Activated CD4-positive, alpha-beta T cell treated with anti-CD3 and anti-CD28 coated beads for 36 hours (primary cell): Measurements from ENCODE around the gene DCAF17. TPM values are rescaled to one million over a fixed set of nuclear protein-coding genes. Genes with fewer than 3 reads are reported as not detected.

ENCODE experiments used
- ATAC-seq: fragments of 200-7000 bp; cut with Tn5 transposase; one replicate; pipeline ENCODE4 v1.10.0; 2021; ENCODE audit warnings: mild to moderate bottlenecking, moderate library complexity
- CTCF ChIA-PET: fragments of 350-600 bp; sonication (Branson Sonifier 250); formaldehyde crosslinking; loops from one replicate; lab custom pipeline; 2021; ENCODE audit warnings: antibody characterized with exemption; lab: Charles Lee
- POLR2A ChIA-PET: fragments of 350-600 bp; sonication (Branson Sonifier 250); formaldehyde crosslinking; loops from one replicate; lab custom pipeline; 2021; ENCODE audit warnings: antibody characterized with exemption, inconsistent platforms; lab: Charles Lee
- DNase-seq: peaks from one replicate; pipeline ENCODE4 v3.0.0-alpha.2; 2020
- H3K27ac Mint-ChIP-seq: one replicate; pipeline ENCODE4 v1.8.0; 2021; ENCODE audit warnings: mixed read lengths
- H3K27me3 Mint-ChIP-seq: one replicate; pipeline ENCODE4 v1.8.0; 2021; ENCODE audit warnings: mixed read lengths
- H3K36me3 Mint-ChIP-seq: one replicate; pipeline ENCODE4 v1.8.0; 2021; ENCODE audit warnings: low read depth, mixed read lengths
- H3K4me1 Mint-ChIP-seq: one replicate; pipeline ENCODE4 v1.8.0; 2021; ENCODE audit warnings: mixed read lengths
- H3K4me3 Mint-ChIP-seq: one replicate; pipeline ENCODE4 v1.8.0; 2021; ENCODE audit warnings: mild to moderate bottlenecking, moderate library complexity, mixed read lengths
- H3K9me3 Mint-ChIP-seq: one replicate; pipeline ENCODE4 v1.8.0; 2021; ENCODE audit warnings: low read depth, mixed read lengths
- intact Hi-C, 2 experiments: fragments of 100-400 bp; cut with DNase I in 1 of 2; cut with micrococcal nuclease in 1 of 2; formaldehyde crosslinking; loops; one replicate each; pipeline versions ENCODE4 v1.14.2 to v1.15.1; 2022 to 2024; cut with DNase I, micrococcal nuclease
- total RNA-seq, 2 experiments: library from RNA; stranded (reverse); gene quantifications; one replicate each; pipeline ENCODE4 v1.2.3, GENCODE V29; 2021

Gene DCAF17
- total RNA-seq, 2 experiments from 2014 or later, result 18.3 TPM

DNA sequence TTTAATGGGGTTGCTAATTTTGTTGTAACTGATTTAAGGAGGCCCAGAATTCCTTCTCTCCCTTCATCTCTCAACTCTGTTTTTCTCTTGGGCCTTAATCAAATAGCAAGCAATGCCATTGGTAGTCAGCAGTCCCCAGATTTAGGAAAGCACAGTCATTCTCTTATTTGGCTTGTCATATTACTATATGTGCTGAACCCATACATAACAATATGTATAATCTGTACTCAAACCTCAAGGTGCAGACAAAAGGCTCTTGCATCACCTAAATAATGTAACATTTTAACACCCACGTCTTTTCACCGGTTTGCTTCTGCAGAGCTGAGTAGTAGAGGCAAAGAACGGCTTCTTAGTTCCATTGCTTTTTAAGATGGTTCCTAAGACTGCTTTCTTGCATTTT, 33.6 kb upstream of the DCAF17 start:
- no peak overlapping the region for H3K27ac Mint-ChIP-seq
- no peaks in the 10 kb centered on the region for H3K27me3 Mint-ChIP-seq
- ChIA-PET CTCF (interaction anchor here (1.0 to 2.3 kb wide), 4 partner anchors 11 to 21 kb away, joined by 3 to 6 read pairs (median 6); no protein-coding TSS in a partner anchor), POLR2A (no interaction called here)
- peaks cover 26% of the 10 kb centered on the region for H3K36me3 Mint-ChIP-seq
- DNase-seq (no peak), ATAC-seq (no peak)
- peaks cover 8% of the 10 kb centered on the region for H3K9me3 Mint-ChIP-seq
- intact Hi-C loops, result loop anchor here in 1 of 2 experiments (5.0 kb wide), 1 partner anchor 53 kb away; no protein-coding TSS in a partner anchor
- peaks cover 41% of the 10 kb centered on the region for H3K4me1 Mint-ChIP-seq
- H3K4me3 Mint-ChIP-seq, result no peak overlapping the region

DNA sequence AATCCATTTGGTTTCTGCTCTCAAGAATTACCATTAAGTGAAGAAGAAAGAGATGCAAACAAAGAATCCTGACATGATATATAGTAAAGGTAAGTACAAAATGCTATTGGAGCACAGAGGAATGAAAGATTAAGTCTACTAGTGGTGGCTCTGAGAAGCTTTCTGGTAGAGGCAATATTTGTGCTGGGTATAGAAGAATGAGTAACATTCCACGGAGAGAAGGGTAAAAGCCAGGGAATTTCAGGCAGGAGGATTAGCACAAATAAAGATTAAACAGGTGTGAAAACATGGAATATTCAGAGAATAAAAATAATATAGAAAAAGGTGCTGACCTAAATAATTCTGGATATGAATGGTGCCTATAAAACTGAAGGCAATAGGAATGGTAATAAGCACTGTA, 32.1 kb upstream of the DCAF17 start:
- intact Hi-C loops, result loop anchor here in 1 of 2 experiments (5.0 kb wide), 1 partner anchor 55 kb away; no protein-coding TSS in a partner anchor
- ChIA-PET POLR2A (no interaction called here), CTCF (interaction anchor here (0.7 to 1.4 kb wide), 2 partner anchors 10 to 11 kb away, joined by 3 read pairs; no protein-coding TSS in a partner anchor)
- Mint-ChIP-seq H3K27ac (no peak overlapping the region), H3K4me1 (peaks cover 48% of the 10 kb centered on the region), H3K4me3 (no peak overlapping the region), H3K9me3 (peaks cover 8% of the 10 kb centered on the region), H3K36me3 (peaks cover 28% of the 10 kb centered on the region), H3K27me3 (no peaks in the 10 kb centered on the region)
- no peak for ATAC-seq
- no peak for DNase-seq

DNA sequence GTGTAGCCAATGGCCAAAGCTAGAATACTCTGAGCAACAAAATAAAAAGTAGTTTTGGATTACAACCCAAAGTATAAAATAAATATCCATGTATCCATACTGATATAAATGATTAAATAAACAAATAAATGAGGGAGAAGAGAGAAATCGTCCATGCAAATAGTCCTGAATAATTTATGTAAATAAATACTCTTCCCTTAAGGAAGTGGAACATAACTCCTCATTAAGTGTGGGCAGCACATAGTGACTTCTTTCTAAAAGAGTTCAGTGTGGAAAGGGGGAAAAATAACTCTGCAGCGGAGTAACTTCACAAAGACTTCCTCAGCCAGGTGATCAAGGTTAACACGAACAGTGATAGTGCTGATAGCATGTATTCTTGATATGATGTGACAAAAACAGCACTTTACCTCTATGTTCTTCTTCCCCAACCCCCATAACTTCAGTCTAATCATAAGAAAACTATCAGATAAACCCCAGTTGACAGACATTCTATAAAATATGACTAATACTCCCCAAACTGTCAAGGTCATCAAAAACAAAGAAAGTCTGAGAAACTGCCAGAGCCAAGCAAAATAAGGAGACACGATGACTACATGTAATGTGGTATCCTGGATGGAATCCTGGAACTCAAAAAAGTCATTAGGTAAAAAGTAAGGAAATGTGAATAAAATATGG, 31.0 kb upstream of the DCAF17 start:
- ChIA-PET POLR2A (no interaction called here), CTCF (no interaction called here)
- no peak overlapping the region for H3K4me3 Mint-ChIP-seq
- DNase-seq (no peak), ATAC-seq (peak; percentile 77)
- intact Hi-C loops, result loop anchor here (1.0 to 5.0 kb wide), 2 partner anchors 56 to 84 kb away; no protein-coding TSS in a partner anchor
- peaks cover 8% of the 10 kb centered on the region for H3K9me3 Mint-ChIP-seq
- H3K4me1 Mint-ChIP-seq, result peaks cover 45% of the 10 kb centered on the region
- no peaks in the 10 kb centered on the region for H3K27me3 Mint-ChIP-seq
- H3K36me3 Mint-ChIP-seq, result peaks cover 24% of the 10 kb centered on the region
- peak overlapping the region; percentile 65 for H3K27ac Mint-ChIP-seq

DNA sequence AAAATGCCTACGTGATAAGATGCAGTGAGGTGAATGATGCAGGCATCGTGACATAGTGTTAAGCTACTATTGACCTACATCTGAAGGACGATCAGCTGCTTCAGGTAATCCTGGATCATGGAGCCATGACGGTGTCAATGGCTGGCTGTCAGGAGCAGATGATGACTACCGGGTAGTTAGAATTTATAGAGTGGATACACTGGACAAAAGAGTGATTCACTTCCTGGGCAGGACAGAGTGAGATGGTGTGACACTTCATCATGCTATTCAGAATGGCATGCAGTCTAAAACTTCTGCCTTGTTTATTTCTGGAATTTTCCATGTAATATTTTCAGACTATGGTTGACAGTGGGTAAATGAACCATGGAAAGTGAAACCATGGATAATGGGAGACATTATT, 29.8 kb upstream of the DCAF17 start:
- ChIA-PET CTCF (no interaction called here), POLR2A (no interaction called here)
- no peak overlapping the region for H3K27ac Mint-ChIP-seq
- H3K4me3 Mint-ChIP-seq, result no peak overlapping the region
- DNase-seq (no peak), ATAC-seq (no peak)
- intact Hi-C loops, result loop anchor here in 1 of 2 experiments (5.0 kb wide), 1 partner anchor 57 kb away; no protein-coding TSS in a partner anchor
- H3K27me3 Mint-ChIP-seq, result no peaks in the 10 kb centered on the region
- H3K9me3 Mint-ChIP-seq, result peaks cover 5% of the 10 kb centered on the region
- H3K36me3 Mint-ChIP-seq, result peaks cover 22% of the 10 kb centered on the region
- H3K4me1 Mint-ChIP-seq, result peaks cover 36% of the 10 kb centered on the region

DNA sequence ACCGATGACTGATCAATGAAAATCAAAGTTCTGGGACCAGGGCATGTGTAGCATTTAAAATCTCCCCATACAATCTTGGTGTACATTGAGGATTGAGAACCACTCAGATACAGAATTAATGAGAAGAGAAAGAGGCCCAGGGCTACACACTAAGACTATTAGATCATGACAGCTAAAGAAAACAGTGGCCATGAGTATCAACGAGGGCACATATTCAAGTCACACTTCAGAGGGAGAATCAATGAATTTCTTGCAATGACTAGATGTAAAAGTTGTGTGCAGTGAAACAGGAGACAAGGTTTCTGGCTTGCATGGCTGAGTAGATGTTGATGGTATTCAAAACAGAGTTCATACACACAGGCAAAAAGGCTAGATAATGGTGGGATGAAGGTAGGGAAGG, 29.3 kb upstream of the DCAF17 start:
- peaks cover 5% of the 10 kb centered on the region for H3K9me3 Mint-ChIP-seq
- CTCF ChIA-PET, result no interaction called here
- POLR2A ChIA-PET, result no interaction called here
- H3K4me3 Mint-ChIP-seq, result no peak overlapping the region
- H3K4me1 Mint-ChIP-seq, result peaks cover 33% of the 10 kb centered on the region
- no peak for DNase-seq
- peaks cover 22% of the 10 kb centered on the region for H3K36me3 Mint-ChIP-seq
- no peaks in the 10 kb centered on the region for H3K27me3 Mint-ChIP-seq
- intact Hi-C loops, result loop anchor here in 1 of 2 experiments (5.0 kb wide), 1 partner anchor 57 kb away; no protein-coding TSS in a partner anchor
- ATAC-seq, result no peak
- H3K27ac Mint-ChIP-seq, result no peak overlapping the region

DNA sequence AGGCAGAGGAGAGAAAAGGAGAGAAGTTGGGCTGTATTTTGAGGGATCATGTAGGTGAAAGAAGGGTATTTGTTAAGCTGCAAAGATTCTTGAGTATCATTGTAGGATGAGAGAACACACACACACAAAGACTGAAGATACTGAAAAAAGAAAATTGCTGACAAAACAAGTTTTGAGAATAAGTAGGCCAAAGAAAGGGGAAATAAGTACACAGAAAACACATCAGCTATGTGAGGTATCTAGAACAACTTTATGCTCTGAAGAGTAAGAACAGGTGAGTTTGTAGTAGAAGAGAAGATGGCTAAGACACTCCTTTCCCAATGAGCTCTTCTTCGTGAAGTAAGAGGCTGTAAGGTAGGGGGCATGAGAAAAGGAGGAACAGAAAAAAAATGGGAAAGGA, 28.5 kb upstream of the DCAF17 start:
- H3K27ac Mint-ChIP-seq, result peak overlapping the region; percentile 7
- no peak overlapping the region for H3K4me3 Mint-ChIP-seq
- DNase-seq (no peak), ATAC-seq (no peak)
- H3K36me3 Mint-ChIP-seq, result peaks cover 22% of the 10 kb centered on the region
- no peaks in the 10 kb centered on the region for H3K27me3 Mint-ChIP-seq
- H3K4me1 Mint-ChIP-seq, result peaks cover 33% of the 10 kb centered on the region
- POLR2A ChIA-PET, result no interaction called here
- CTCF ChIA-PET, result interaction anchor here (0.6 kb wide), 2 partner anchors 172 to 559 kb away, joined by 3 read pairs; no protein-coding TSS in a partner anchor
- H3K9me3 Mint-ChIP-seq, result peaks cover 5% of the 10 kb centered on the region
- intact Hi-C loops, result no loop called here

DNA sequence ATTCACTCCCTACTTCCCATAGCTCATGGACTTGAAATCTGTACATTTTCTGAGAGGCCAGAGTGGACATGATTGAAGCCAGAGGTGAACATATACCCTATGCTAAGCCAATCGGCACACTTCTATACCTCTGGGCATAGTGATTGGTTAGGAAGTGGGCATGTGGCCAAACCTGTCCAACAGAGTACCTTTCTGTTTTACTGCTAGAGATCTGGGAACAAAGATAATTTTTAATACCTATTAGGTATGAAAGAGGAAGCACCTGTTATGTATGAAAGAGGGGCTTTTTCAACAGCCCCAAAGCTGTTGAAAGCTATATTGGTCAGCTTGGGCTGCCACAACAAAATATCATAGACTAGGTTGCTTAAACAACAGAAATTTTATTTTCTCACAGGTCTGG, 28.0 kb upstream of the DCAF17 start:
- intact Hi-C loops, result no loop called here
- no peak for DNase-seq
- CTCF ChIA-PET, result interaction anchor here (0.6 kb wide), 2 partner anchors 172 to 560 kb away, joined by 3 read pairs; no protein-coding TSS in a partner anchor
- Mint-ChIP-seq H3K36me3 (peaks cover 22% of the 10 kb centered on the region), H3K27ac (no peak overlapping the region), H3K4me1 (peaks cover 33% of the 10 kb centered on the region), H3K27me3 (no peaks in the 10 kb centered on the region), H3K9me3 (peaks cover 5% of the 10 kb centered on the region), H3K4me3 (no peak overlapping the region)
- ATAC-seq, result no peak
- POLR2A ChIA-PET, result no interaction called here

DNA sequence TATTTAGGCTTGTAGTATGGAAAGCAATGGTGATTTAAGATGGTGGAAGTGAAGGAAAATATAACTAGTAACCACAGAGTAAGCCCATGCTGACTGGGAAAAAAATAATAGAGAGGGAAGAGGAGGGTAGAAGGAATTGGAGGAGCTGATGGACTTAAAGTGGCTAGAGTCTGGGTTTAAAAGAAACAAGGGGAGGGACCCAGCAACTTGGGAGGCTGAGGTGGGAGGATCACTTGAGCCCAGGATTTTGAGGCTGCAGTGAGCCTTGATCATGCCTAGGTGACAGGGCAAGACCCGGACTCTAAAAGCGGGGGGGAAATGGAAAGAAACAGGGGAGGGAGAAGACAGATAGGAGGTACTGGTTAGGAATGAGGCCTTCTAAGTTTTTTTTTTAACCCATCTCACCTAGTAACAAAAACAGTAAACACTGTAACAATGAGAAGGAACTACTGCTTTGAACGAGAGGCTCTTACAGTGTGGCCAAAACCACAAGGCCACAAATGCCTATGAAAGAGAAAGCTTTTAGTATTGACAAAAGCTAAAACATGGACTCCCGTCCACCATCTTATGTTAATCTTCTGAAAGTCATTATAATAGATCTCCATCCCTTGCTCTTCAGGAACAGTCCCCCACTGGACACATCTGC, 26.9 kb upstream of the DCAF17 start:
- intact Hi-C loops, result no loop called here
- DNase-seq (no peak), ATAC-seq (no peak)
- H3K9me3 Mint-ChIP-seq, result peaks cover under 1% of the 10 kb centered on the region
- H3K4me3 Mint-ChIP-seq, result no peak overlapping the region
- no peak overlapping the region for H3K27ac Mint-ChIP-seq
- H3K27me3 Mint-ChIP-seq, result no peaks in the 10 kb centered on the region
- H3K36me3 Mint-ChIP-seq, result peaks cover 15% of the 10 kb centered on the region
- ChIA-PET CTCF (interaction anchor here (0.6 to 2.1 kb wide), 2 partner anchors 9 to 97 kb away, joined by 4 to 7 read pairs; no protein-coding TSS in a partner anchor), POLR2A (no interaction called here)
- H3K4me1 Mint-ChIP-seq, result peaks cover 34% of the 10 kb centered on the region

DNA sequence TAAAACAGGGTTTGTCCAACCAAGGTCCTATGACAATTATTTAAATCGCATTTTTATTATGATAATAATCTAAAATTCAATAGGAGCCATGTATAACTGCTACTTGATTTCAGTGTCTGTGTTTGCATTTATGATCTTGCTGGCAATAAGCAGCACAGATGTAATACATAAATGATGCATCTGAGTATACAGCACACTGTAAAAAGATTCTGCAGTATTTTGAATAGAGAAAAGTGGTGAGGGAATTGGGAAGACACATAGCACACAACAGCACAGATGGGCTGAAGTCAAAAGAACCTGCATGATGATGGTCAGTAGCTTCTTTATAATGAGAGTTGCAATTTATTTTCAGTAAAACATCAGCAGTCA, 26.4 kb upstream of the DCAF17 start:
- H3K9me3 Mint-ChIP-seq, result no peaks in the 10 kb centered on the region
- ATAC-seq (no peak), DNase-seq (no peak)
- intact Hi-C loops, result no loop called here
- ChIA-PET CTCF (interaction anchor here (0.6 to 2.1 kb wide), 6 partner anchors 9 to 472 kb away, joined by 3 to 7 read pairs (median 4); no protein-coding TSS in a partner anchor), POLR2A (no interaction called here)
- no peaks in the 10 kb centered on the region for H3K27me3 Mint-ChIP-seq
- no peak overlapping the region for H3K27ac Mint-ChIP-seq
- peaks cover 15% of the 10 kb centered on the region for H3K36me3 Mint-ChIP-seq
- H3K4me3 Mint-ChIP-seq, result no peak overlapping the region
- peaks cover 33% of the 10 kb centered on the region for H3K4me1 Mint-ChIP-seq

DNA sequence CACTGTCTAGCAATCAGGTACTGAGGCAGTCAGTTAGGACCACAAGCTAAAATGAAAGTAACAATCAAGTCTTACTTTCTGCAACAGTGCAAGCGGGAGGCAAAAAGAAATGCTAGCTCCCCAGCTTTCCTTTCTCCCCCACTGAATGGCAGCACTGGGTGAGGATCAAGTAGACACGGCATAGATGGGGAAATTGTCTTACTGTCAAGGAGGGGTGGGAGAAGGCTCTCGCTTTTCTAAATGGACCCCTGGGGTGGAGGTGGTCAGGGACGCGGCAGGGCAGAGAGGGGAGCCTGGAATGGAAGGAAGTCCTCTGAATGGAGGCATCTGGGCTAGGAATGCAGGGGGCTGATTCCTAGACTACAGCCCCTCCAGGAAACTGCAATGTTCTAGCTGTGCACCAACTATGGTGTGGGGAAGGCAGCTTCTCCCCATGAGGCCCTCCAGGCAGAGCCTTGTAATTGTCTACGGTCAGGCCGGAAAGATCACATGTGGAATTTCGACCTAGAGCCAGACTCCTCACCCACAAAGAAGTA, 24.5 kb upstream of the DCAF17 start:
- peak overlapping the region; percentile 9 for H3K27ac Mint-ChIP-seq
- H3K4me3 Mint-ChIP-seq, result peak overlapping the region; percentile 12
- intact Hi-C loops, result no loop called here
- no peaks in the 10 kb centered on the region for H3K27me3 Mint-ChIP-seq
- no peak for ATAC-seq
- CTCF ChIA-PET, result no interaction called here
- no peak for DNase-seq
- peaks cover 22% of the 10 kb centered on the region for H3K4me1 Mint-ChIP-seq
- peaks cover 11% of the 10 kb centered on the region for H3K36me3 Mint-ChIP-seq
- POLR2A ChIA-PET, result interaction anchor here (0.6 to 0.7 kb wide), 2 partner anchors 91 to 222 kb away, joined by 3 to 4 read pairs; no protein-coding TSS in a partner anchor
- no peaks in the 10 kb centered on the region for H3K9me3 Mint-ChIP-seq

DNA sequence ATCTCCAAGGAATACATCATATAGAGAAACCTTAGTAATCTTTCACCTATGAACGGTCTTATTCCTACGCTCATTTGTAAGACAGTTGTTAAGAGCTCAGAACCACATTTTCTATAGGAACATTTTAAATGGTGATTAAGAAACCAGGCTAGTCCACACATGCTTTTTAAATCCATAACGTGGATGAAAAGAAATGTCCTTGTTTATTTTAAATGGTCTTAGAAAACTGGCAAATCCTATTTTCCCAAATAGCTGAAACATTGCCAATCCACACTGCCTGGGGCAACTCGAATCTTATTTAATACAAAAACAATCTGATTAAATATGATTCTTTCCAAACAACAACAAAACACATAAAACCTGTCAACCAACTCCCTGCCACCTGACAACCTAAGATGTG, 23.9 kb upstream of the DCAF17 start:
- H3K36me3 Mint-ChIP-seq, result peaks cover 11% of the 10 kb centered on the region
- ATAC-seq (no peak), DNase-seq (no peak)
- CTCF ChIA-PET, result interaction anchor here (0.6 to 1.5 kb wide), 4 partner anchors 11 to 276 kb away, joined by 3 to 5 read pairs (median 3); partner anchors contain the start of genes DCAF17 and METTL8
- intact Hi-C loops, result no loop called here
- H3K4me3 Mint-ChIP-seq, result no peak overlapping the region
- peaks cover 23% of the 10 kb centered on the region for H3K4me1 Mint-ChIP-seq
- POLR2A ChIA-PET, result no interaction called here
- H3K27me3 Mint-ChIP-seq, result no peaks in the 10 kb centered on the region
- H3K9me3 Mint-ChIP-seq, result peaks cover 2% of the 10 kb centered on the region
- no peak overlapping the region for H3K27ac Mint-ChIP-seq
